Measurements from ENCODE around the gene MIPEP. TPM values are rescaled to one million over a fixed set of nuclear protein-coding genes. Genes with fewer than 3 reads are reported as not detected.

The MIPEP gene
- total RNA-seq, 2 donors from 2014 or later: 7.8 to 14.8 TPM

GRCh38 chr13:23752111-23753001, 136.8 kb downstream of the MIPEP start:
- H3K4me1 ChIP-seq: no peaks in the 10 kb centered on the region
- no peaks in the 10 kb centered on the region for H3K36me3 ChIP-seq (replicated peaks in 1 of 2; ENCODE audit: insufficient read depth in 1 of 2, low read depth in 2 of 2)
- H3K9me3 ChIP-seq: no peaks in the 10 kb centered on the region
- ATAC-seq (no peak), DNase-seq (no peak)
- H3K27ac ChIP-seq: no peak overlapping the region
- no peak for TF ChIP-seq POLR2A (IDR thresholded peaks at IDR 0.05)
- TF ChIP-seq CTCF (IDR thresholded peaks at IDR 0.05): no peak
- H3K27me3 ChIP-seq: no peaks in the 10 kb centered on the region
- intact Hi-C loops (cut with DNase I): no loop called here
- H3K4me3 ChIP-seq: no peak overlapping the region
- WGBS, 2 donors: 21 to 25% methylated on average over 1 of the region's 1 CpG

DNA sequence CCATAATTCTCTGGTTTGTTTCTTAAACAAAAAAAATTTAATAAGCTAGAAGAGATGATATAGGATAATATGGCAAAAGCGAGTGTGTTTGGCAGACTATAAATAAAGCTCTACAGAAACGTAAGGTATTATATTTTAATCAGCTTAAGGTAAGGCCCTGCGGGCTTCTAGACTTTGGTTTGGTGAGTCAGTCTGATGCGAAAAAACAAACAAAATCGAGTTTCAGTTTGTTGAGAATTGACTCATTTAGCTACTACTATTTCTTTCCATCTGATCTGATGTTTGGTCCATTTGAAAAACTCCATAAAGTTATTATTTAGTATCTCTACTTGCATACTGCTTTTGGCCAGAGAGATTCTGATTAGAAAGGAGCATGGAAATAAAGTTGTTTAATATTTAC, 138.0 kb downstream of the MIPEP start:
- Histone ChIP-seq H3K4me1 (no peaks in the 10 kb centered on the region), H3K27me3 (no peaks in the 10 kb centered on the region), H3K4me3 (no peak overlapping the region), H3K9me3 (no peaks in the 10 kb centered on the region), H3K27ac (no peak overlapping the region), H3K36me3 (replicated peaks in 1 of 2; ENCODE audit: insufficient read depth in 1 of 2, low read depth in 2 of 2) (no peaks in the 10 kb centered on the region)
- DNase-seq: no peak
- ATAC-seq: no peak
- 85 to 89% methylated on average over 5 of the region's 5 CpGs for WGBS, 2 donors
- TF ChIP-seq CTCF (IDR thresholded peaks at IDR 0.05) (no peak), POLR2A (IDR thresholded peaks at IDR 0.05) (no peak)
- intact Hi-C loops (cut with DNase I): no loop called here

GRCh38 chr13:23750383-23751121, 138.6 kb downstream of the MIPEP start:
- Histone ChIP-seq H3K27me3 (no peaks in the 10 kb centered on the region), H3K4me1 (no peaks in the 10 kb centered on the region), H3K27ac (no peak overlapping the region), H3K9me3 (no peaks in the 10 kb centered on the region), H3K36me3 (replicated peaks in 1 of 2; ENCODE audit: insufficient read depth in 1 of 2, low read depth in 2 of 2) (no peaks in the 10 kb centered on the region), H3K4me3 (no peak overlapping the region)
- 89 to 92% methylated on average over 8 of the region's 8 CpGs for WGBS, 2 donors
- TF ChIP-seq POLR2A (IDR thresholded peaks at IDR 0.05): no peak
- TF ChIP-seq CTCF (IDR thresholded peaks at IDR 0.05): no peak
- DNase-seq: no peak
- intact Hi-C loops (cut with DNase I): no loop called here
- no peak for ATAC-seq

GRCh38 chr13:23749288-23749873, 139.8 kb downstream of the MIPEP start:
- ATAC-seq: no peak
- intact Hi-C loops (cut with DNase I): no loop called here
- H3K4me1 ChIP-seq: peaks cover 4% of the 10 kb centered on the region
- no peaks in the 10 kb centered on the region for H3K36me3 ChIP-seq (replicated peaks in 1 of 2; ENCODE audit: insufficient read depth in 1 of 2, low read depth in 2 of 2)
- 86 to 88% methylated on average over 8 of the region's 8 CpGs for WGBS, 2 donors
- no peak for TF ChIP-seq CTCF (IDR thresholded peaks at IDR 0.05)
- TF ChIP-seq POLR2A (IDR thresholded peaks at IDR 0.05): no peak
- no peak overlapping the region for H3K4me3 ChIP-seq
- no peak overlapping the region for H3K27ac ChIP-seq
- no peaks in the 10 kb centered on the region for H3K27me3 ChIP-seq
- DNase-seq: no peak
- H3K9me3 ChIP-seq: no peaks in the 10 kb centered on the region

All from body of pancreas (tissue), 4 donors.